Neutrophil (primary cell): Measurements from ENCODE around the gene RHD.
A peak's percentile ranks its signal among the peaks of the same experiment; 100 is the strongest.
"Not testable (repeated sequence)": the region's sequence is repeated elsewhere in the genome, so short reads cannot be mapped to it uniquely, and the experiment has no call there.

Experiments
- H3K27ac ChIP-seq: fragments of 200-600 bp; sonication (generic); 2 replicates; pipeline ENCODE4 v1.5.1; 2016; ENCODE audit warnings: mild to moderate bottlenecking, moderate library complexity
- H3K27me3 ChIP-seq: fragments of 200-600 bp; sonication (generic); 2 replicates; pipeline ENCODE4 v1.6.0; 2016; ENCODE audit warnings: mild to moderate bottlenecking
- H3K36me3 ChIP-seq: fragments of 200-600 bp; sonication (generic); 2 replicates; pipeline ENCODE4 v1.5.1; 2017
- H3K4me1 ChIP-seq, 2 experiments: fragments of 200-600 bp in 1 of 2; sonication (generic) in 1 of 2; 1 replicate in 1 of 2; 2 replicates in 1 of 2; pipeline versions ENCODE4 v1.5.1 to v1.6.1; 2013 to 2016; ENCODE audit warnings: low read depth in 1 of 2, low read length in 1 of 2, mild to moderate bottlenecking in 1 of 2, moderate library complexity in 1 of 2; ENCODE audit not compliant: control insufficient read depth in 1 of 2, insufficient read depth in 1 of 2
- H3K4me3 ChIP-seq, 2 experiments: fragments of 200-600 bp in 1 of 2; sonication (generic) in 1 of 2; 1 replicate in 1 of 2; 2 replicates in 1 of 2; pipeline ENCODE4 v1.5.1; 2013 to 2016; ENCODE audit warnings: low read depth in 1 of 2, low read length in 1 of 2, mild to moderate bottlenecking in 1 of 2, moderate library complexity in 1 of 2
- H3K9me3 ChIP-seq: fragments of 200-600 bp; sonication (generic); 2 replicates; pipeline ENCODE4 v1.5.1; 2016
- CTCF ChIP-seq: fragments of 200-600 bp; sonication (generic); IDR thresholded peaks from 2 replicates; pipeline ENCODE4 v1.5.1; 2016; ENCODE audit warnings: antibody characterized with exemption

RHD gene

DNA sequence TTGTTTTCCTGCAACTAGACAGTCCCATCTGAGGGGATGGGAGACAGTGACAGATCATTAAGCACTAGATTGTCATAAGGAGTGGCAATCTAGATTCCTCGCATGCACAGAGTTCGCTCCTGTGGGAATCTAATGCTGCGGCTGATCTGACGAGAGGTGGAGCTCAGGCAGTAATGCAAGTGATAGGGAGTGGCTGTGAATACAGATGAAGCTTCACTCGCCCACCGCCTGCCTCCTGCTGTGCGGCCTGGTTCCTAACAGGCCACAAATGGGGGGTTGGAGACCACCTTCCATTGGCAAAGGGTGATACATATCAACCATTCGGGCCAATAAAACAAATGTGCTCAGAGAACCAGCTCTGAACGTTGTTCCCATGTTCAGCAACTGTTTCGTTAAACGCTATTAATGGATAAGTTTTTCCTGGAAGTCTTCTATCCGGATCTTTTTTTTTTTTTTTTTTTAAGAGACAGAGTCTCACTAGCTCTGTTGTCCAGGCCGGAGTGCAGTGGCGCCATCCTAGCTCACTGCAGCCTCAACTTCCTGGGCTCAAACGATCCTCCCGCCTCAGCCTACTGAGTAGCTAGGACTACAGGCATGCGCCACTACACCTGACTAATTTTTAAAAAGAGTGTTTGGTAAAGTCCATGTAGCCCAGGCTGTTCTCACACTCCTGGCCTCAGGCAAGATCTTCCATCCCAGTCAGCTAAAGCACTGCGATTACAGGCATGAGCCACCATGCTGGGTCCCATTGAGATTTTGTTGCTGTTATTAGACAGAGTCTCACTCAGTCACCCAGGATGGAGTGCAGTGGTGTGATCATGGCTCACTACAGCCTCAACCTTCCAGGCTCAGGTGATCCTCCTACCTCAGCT lies 16.4 kb upstream of the RHD start:
- Histone ChIP-seq H3K4me1 (peaks cover 0 to 12% of the 10 kb centered on the region in 2 experiments), H3K27ac (no peak overlapping the region), H3K36me3 (peaks cover 4% of the 10 kb centered on the region), H3K4me3 (no peak overlapping the region), H3K9me3 (no peaks in the 10 kb centered on the region), H3K27me3 (no peaks in the 10 kb centered on the region)
- TF ChIP-seq CTCF: no peak

DNA sequence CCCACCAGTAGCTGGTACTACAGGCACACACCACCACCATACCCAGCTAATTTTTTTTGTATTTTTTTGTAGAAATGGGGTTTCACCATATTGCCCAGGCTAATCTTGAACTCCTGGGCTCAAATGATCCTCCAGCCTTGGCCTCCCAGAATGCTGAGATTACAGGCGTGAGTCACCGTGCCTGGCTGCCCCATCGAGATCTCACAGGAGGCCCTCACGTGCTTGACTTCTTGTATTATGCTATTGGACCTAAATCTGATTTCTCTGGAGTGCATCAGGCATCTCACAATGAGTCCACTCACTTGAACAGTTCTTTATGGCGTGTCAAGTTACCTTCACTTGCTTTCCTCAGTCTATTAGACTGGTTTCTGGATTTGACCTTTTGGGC lies 15.7 kb upstream of the RHD start:
- Histone ChIP-seq H3K4me3 (no peak overlapping the region), H3K9me3 (no peaks in the 10 kb centered on the region), H3K27ac (no peak overlapping the region), H3K4me1 (peaks cover 0 to 12% of the 10 kb centered on the region in 2 experiments), H3K36me3 (peaks cover 4% of the 10 kb centered on the region), H3K27me3 (no peaks in the 10 kb centered on the region)
- TF ChIP-seq CTCF: no peak

- Histone ChIP-seq H3K4me1 (peaks cover 0 to 12% of the 10 kb centered on the region in 2 experiments), H3K9me3 (no peaks in the 10 kb centered on the region), H3K27ac (no peak overlapping the region), H3K27me3 (no peaks in the 10 kb centered on the region), H3K4me3 (no peak overlapping the region), H3K36me3 (peaks cover 4% of the 10 kb centered on the region)
- no peak for TF ChIP-seq CTCF
Observed at GRCh38 chr1:25257196-25257595, 15.1 kb upstream of the RHD start.

DNA sequence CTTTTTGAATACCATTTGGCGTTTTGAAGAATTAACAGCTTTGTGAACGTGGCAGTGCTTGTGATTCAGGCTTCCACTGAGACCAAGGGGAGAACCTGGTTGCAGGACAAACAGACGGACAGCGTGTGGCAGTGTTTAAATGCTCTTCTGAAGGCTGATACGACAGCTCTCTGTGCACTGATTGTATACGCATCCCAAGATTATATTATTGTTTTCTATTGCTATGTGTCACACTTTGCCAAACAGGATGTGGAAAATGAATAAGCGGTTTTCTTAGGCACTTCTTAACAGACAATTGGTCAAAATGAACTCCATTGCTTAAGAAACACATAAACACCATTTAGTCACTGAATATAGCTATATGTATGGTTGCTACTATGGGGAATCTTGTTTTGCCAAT lies 12.5 kb upstream of the RHD start:
- not testable (repeated sequence) for H3K9me3 ChIP-seq, H3K27me3 ChIP-seq, H3K4me3 ChIP-seq
- Histone ChIP-seq H3K4me1 (peaks cover 0 to 12% of the 10 kb centered on the region in 2 experiments), H3K27ac (peak overlapping the region; percentile 50), H3K36me3 (peaks cover 12% of the 10 kb centered on the region)

- H3K27me3 ChIP-seq, H3K4me3 ChIP-seq, H3K9me3 ChIP-seq: not testable (repeated sequence)
- Histone ChIP-seq H3K4me1 (peaks cover 0 to 12% of the 10 kb centered on the region in 2 experiments), H3K27ac (peak overlapping the region; percentile 50), H3K36me3 (peaks cover 12% of the 10 kb centered on the region)
Observed at GRCh38 chr1:25260336-25260735, 12.0 kb upstream of the RHD start.

- H3K36me3 ChIP-seq, H3K27ac ChIP-seq, H3K27me3 ChIP-seq, H3K9me3 ChIP-seq: not testable (repeated sequence)
- Histone ChIP-seq H3K4me1 (peaks cover 0 to 11% of the 10 kb centered on the region in 2 experiments), H3K4me3 (peak overlapping the region; percentile 56 to 68)
Observed at GRCh38 chr1:25266554-25267287, 5.6 kb upstream of the RHD start.

- Histone ChIP-seq H3K4me3 (peak overlapping the region; percentile 56 to 68), H3K4me1 (peaks cover 0 to 11% of the 10 kb centered on the region in 2 experiments), H3K27ac (peak overlapping the region; percentile 77)
- not testable (repeated sequence) for H3K36me3 ChIP-seq, H3K9me3 ChIP-seq, H3K27me3 ChIP-seq
Observed at GRCh38 chr1:25267288-25268142, 4.8 kb upstream of the RHD start.

DNA sequence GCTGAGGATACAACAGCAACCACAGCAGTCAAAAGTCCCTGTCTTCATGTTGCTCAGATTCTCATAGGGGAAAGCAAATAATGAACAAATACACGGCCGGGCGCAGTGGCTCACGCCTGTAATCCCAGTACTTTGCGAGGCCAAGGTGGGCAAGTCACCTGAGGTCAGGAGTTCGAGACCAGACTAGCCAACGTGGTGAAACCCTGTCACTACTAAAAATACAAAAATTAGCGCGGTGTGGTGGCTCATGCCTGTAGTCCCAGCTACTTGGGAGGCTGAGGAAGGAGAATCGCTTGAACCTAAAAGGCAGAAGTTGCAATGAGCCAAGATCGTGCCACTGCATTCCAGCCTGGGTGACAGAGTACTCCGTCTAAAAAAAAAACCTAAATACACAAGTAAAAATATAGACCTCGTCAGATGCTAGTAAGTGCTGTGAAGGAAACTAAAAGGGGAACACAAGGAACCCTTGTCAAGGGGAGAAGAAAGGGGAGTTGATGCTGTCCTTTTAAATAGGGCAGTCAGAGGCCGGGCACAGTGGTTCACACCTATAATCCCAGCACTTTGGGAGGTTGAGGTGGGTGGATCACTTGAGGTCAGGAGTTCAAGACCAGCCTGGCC lies 4.1 kb upstream of the RHD start:
- H3K4me3 ChIP-seq: peak overlapping the region; percentile 56 to 68
- H3K4me1 ChIP-seq: peaks cover 0 to 11% of the 10 kb centered on the region in 2 experiments
- H3K9me3 ChIP-seq, H3K27me3 ChIP-seq, H3K36me3 ChIP-seq: not testable (repeated sequence)
- H3K27ac ChIP-seq: peak overlapping the region; percentile 77

DNA sequence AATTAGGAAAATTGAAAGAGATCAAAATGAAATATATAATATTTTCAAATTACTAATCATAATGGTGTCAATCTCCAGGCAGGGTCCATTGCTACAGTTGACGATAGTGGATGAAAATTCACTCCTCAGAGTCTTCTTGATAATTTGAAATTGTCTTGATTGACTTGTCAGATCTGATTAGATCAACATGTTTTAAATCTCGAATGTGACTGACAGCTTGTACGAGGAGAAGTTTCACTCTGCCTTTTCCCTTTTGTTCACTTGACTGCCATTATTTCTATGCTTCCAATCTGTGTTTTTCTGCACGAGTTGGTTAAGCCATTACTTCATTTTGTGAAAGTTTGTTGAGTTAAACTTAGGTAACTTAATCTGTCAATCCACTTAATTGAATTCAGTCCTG lies 3.3 kb downstream of the RHD start:
- H3K36me3 ChIP-seq, H3K27ac ChIP-seq, H3K27me3 ChIP-seq, H3K4me3 ChIP-seq, H3K9me3 ChIP-seq, H3K4me1 ChIP-seq: not testable (repeated sequence)
